K562 (cell line): ENCODE results near the gene FGF22. TPM values are rescaled to one million over a fixed set of nuclear protein-coding genes. Genes with fewer than 3 reads are reported as not detected.

ENCODE experiments used
- CTBP1 ChIP-seq: fragments of 450-650 bp; IDR thresholded peaks from 2 replicates; pipeline ENCODE4 v1.6.1; 2016; ENCODE audit warnings: borderline replicate concordance
- NONO ChIP-seq, 2 experiments: fragments of 200-400 bp in 1 of 2; fragments of 450-650 bp in 1 of 2; formaldehyde crosslinking in 1 of 2; IDR thresholded peaks; 2 replicates each; pipeline ENCODE4 v1.6.1; 2017; ENCODE audit warnings: low read depth in 2 of 2, mild to moderate bottlenecking in 2 of 2, moderate library complexity in 2 of 2, low read length in 1 of 2
- RAD21 ChIP-seq, 2 experiments: fragments of 250-450 bp in 1 of 2; fragments of 450-650 bp in 1 of 2; sonication (Bioruptor Pico) in 1 of 2; formaldehyde crosslinking in 1 of 2; IDR thresholded peaks in 1 of 2; conservative IDR thresholded peaks in 1 of 2; 2 replicates each; pipeline versions ENCODE4 v1.4.0 to v1.8.0; 2020 to 2022; ENCODE audit warnings: mild to moderate bottlenecking in 2 of 2, moderate library complexity in 1 of 2
- SIN3B ChIP-seq: fragments of 450-650 bp; IDR thresholded peaks from 2 replicates; pipeline ENCODE4 v1.6.1; 2017; ENCODE audit warnings: low read depth, mild to moderate bottlenecking, moderate library complexity
- STAG1 ChIP-seq: sonication (generic); formaldehyde crosslinking; IDR thresholded peaks from 2 replicates; pipeline ENCODE4 v1.5.0; 2020; ENCODE audit warnings: missing genetic modification reagents, borderline replicate concordance
- XRCC5 ChIP-seq: fragments of 200-400 bp; formaldehyde crosslinking; IDR thresholded peaks from 2 replicates; pipeline ENCODE4 v1.6.1; 2017; ENCODE audit warnings: low read depth, mild to moderate bottlenecking, low read length
- polyA plus RNA-seq, 8 experiments: library from polyadenylated mRNA; depleted of rRNA in 4 of 8; stranded (reverse) in 5 of 8; unstranded in 3 of 8; fragments of >200 nt; fragmentation: Nextera tagmentation in 2 of 8; fragmentation: Illumina TruSeq in 1 of 8; extraction: Ambion mirVana in 2 of 8; extraction: Trizol in 1 of 8; gene quantifications; 2 replicates each; pipeline versions ENCODE4 v1.2.1 to v1.2.3, GENCODE V29; 2011 to 2014; ENCODE audit warnings: inconsistent platforms in 1 of 8, missing spikeins in 1 of 8
- total RNA-seq, 7 experiments: library from RNA; depleted of rRNA in 6 of 7; stranded (reverse); fragments of >200 nt in 6 of 7; fragmentation: Illumina TruSeq in 2 of 7; extraction: Trizol in 2 of 7; gene quantifications; 2 replicates each; pipeline versions ENCODE4 v1.2.1 to v1.2.3, GENCODE V29; 2011 to 2021; ENCODE audit warnings: low replicate concordance in 1 of 7
- TF ChIP-seq, protein P1 (sequence below), 2 experiments: fragments of 450-650 bp; formaldehyde crosslinking in 1 of 2; IDR thresholded peaks; 2 replicates each; pipeline versions ENCODE4 v1.4.0 to v1.6.1; 2014 to 2020; ENCODE audit warnings: mild to moderate bottlenecking in 2 of 2, borderline replicate concordance in 1 of 2, low read depth in 1 of 2

The FGF22 gene
- total and polyA plus RNA-seq, 9 of the 15 experiments (the other 6 are each of a cell fraction or from before 2014, with no cell fraction given) = 0.14 to 2.2 (median 0.86) TPM; not detected in 4

DNA sequence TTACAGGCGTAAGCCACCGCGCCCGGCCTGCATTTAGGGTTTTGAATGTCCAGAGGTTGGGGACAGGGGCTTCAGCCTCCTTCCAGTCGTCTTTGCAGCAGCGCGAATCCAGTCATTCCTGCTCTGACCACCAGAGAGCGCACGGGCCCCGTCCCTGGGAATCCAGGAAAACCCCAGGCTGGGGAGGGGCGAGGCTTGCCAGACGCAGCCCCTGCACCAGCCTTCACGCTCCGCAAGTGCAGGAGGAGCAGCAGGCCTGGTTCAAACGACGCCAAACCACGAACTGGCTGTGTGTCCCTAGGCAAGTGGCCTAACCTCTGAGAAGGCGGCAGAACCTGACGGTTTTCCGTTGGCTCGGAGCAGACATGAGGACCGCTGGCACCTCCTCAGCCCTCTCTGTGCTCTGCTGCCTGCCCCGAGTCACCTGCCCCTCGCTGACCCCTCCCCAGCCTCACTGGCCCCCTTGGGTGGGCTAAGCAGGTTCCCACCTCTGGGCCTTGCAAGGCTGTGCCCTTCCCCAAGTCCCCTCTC lies 25.3 kb downstream of the FGF22 start (continued):
- peak; percentile 91 to 94 for TF ChIP-seq RAD21 (CRISPR knock-in tag; conservative IDR thresholded peaks at IDR 0.05 in 1 of 2, IDR thresholded peaks at IDR 0.05 in 1 of 2)
- TF ChIP-seq SIN3B = 0 out of 2 replicates have a peak, but pooled peaks have one; percentile 15
- TF ChIP-seq NONO (IDR thresholded peaks at IDR 0.05; ENCODE audit: low read depth in 2 of 2, low read length in 1 of 2) = no peak
- TF ChIP-seq, protein P1, sequence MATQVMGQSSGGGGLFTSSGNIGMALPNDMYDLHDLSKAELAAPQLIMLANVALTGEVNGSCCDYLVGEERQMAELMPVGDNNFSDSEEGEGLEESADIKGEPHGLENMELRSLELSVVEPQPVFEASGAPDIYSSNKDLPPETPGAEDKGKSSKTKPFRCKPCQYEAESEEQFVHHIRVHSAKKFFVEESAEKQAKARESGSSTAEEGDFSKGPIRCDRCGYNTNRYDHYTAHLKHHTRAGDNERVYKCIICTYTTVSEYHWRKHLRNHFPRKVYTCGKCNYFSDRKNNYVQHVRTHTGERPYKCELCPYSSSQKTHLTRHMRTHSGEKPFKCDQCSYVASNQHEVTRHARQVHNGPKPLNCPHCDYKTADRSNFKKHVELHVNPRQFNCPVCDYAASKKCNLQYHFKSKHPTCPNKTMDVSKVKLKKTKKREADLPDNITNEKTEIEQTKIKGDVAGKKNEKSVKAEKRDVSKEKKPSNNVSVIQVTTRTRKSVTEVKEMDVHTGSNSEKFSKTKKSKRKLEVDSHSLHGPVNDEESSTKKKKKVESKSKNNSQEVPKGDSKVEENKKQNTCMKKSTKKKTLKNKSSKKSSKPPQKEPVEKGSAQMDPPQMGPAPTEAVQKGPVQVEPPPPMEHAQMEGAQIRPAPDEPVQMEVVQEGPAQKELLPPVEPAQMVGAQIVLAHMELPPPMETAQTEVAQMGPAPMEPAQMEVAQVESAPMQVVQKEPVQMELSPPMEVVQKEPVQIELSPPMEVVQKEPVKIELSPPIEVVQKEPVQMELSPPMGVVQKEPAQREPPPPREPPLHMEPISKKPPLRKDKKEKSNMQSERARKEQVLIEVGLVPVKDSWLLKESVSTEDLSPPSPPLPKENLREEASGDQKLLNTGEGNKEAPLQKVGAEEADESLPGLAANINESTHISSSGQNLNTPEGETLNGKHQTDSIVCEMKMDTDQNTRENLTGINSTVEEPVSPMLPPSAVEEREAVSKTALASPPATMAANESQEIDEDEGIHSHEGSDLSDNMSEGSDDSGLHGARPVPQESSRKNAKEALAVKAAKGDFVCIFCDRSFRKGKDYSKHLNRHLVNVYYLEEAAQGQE (IDR thresholded peaks at IDR 0.05; ENCODE audit: borderline replicate concordance) = peak; percentile 91
- TF ChIP-seq, protein P1 (CRISPR knock-in tag; IDR thresholded peaks at IDR 0.05; ENCODE audit: low read depth) = no peak
- TF ChIP-seq CTBP1 = peak; percentile 20; the same call in 1 of the 2 replicates
- peak; percentile 74 for TF ChIP-seq STAG1
- TF ChIP-seq XRCC5 = peak; percentile 82; the same call in 1 of the 2 replicates
- TF ChIP-seq, all 486 proteins: peak for 36
